Tibial nerve (tissue), 4 donors: Measurements from ENCODE around the gene GSG1L. TPM values are rescaled to one million over a fixed set of nuclear protein-coding genes. Genes with fewer than 3 reads are reported as not detected.
A peak's percentile ranks its signal among the peaks of the same experiment; 100 is the strongest.

ENCODE experiments used
- DNase-seq, 2 donors: peaks; one replicate each; pipeline ENCODE4 v3.0.0-alpha.2; 2019; ENCODE audit warnings: low spot score in 2 of 2
- H3K27ac ChIP-seq, 4 donors: fragments of 200-600 bp; sonication (generic) in 3 of 4; one replicate each; pipeline ENCODE4 v1.5.1; 2017 to 2019; ENCODE audit warnings: mild to moderate bottlenecking in 1 of 4
- H3K27me3 ChIP-seq, 2 donors: fragments of 200-600 bp; sonication (generic) in 1 of 2; one replicate each; pipeline versions ENCODE4 v1.5.1 to v1.6.0; 2017 to 2019
- H3K36me3 ChIP-seq, 3 donors: fragments of 200-600 bp; sonication (generic); one replicate each; pipeline ENCODE4 v1.5.1; 2018 to 2019
- H3K4me1 ChIP-seq, 4 donors: fragments of 200-600 bp; sonication (generic) in 3 of 4; one replicate each; pipeline ENCODE4 v1.5.1; 2017 to 2019
- H3K4me3 ChIP-seq, 4 donors: fragments of 200-600 bp; sonication (generic) in 3 of 4; one replicate each; pipeline ENCODE4 v1.5.1; 2017 to 2019; ENCODE audit warnings: mild to moderate bottlenecking in 1 of 4, moderate library complexity in 1 of 4
- H3K9me3 ChIP-seq, 4 donors: fragments of 200-600 bp; sonication (generic) in 3 of 4; one replicate each; pipeline ENCODE4 v1.5.1; 2017 to 2019
- CTCF ChIP-seq, 5 experiments: fragments of 200-600 bp in 3 of 5; fragments of 450-650 bp in 2 of 5; sonication (generic) in 3 of 5; IDR thresholded peaks; one replicate each; pipeline ENCODE4 v1.5.1; 2016 to 2019; ENCODE audit warnings: antibody characterized with exemption in 5 of 5, mild to moderate bottlenecking in 3 of 5, moderate library complexity in 2 of 5
- EP300 ChIP-seq, 2 donors: sonication (generic); formaldehyde crosslinking; IDR thresholded peaks; one replicate each; pipeline ENCODE4 v1.6.1; 2017; ENCODE audit warnings: antibody characterized with exemption in 2 of 2, mild to moderate bottlenecking in 1 of 2
- POLR2A ChIP-seq, 2 donors: fragments of 450-650 bp; IDR thresholded peaks; one replicate each; pipeline ENCODE4 v1.6.1; 2017; ENCODE audit warnings: antibody characterized with exemption in 2 of 2, mild to moderate bottlenecking in 2 of 2, moderate library complexity in 2 of 2
- WGBS, 2 donors: methylation state at CpG; one replicate each; pipeline ENCODE4 v1.1.5; 2018; 5-methylcytosine and 5-hydroxymethylcytosine counted together
- total RNA-seq, 4 donors: library from RNA; depleted of rRNA; stranded (reverse); fragments of >200 nt; gene quantifications; one replicate each; pipeline ENCODE4 v1.1.0, GENCODE V29; 2016

GSG1L gene
- total RNA-seq, 4 donors from 2014 or later, result not detected

GRCh38 chr16:27800817-27801216 lies 262.7 kb downstream of the GSG1L start:
- no peak for TF ChIP-seq CTCF (IDR thresholded peaks at IDR 0.05)
- TF ChIP-seq POLR2A (IDR thresholded peaks at IDR 0.05), result no peak
- no peak for TF ChIP-seq EP300 (IDR thresholded peaks at IDR 0.05)
- H3K4me3 ChIP-seq, result no peak overlapping the region
- peaks cover 0 to 6% of the 10 kb centered on the region in 2 donors for H3K27me3 ChIP-seq
- DNase-seq, result no peak
- no peaks in the 10 kb centered on the region for H3K9me3 ChIP-seq
- H3K4me1 ChIP-seq, result peaks cover 0 to 6% (median 0%) of the 10 kb centered on the region in 4 donors
- H3K36me3 ChIP-seq, result no peaks in the 10 kb centered on the region
- H3K27ac ChIP-seq, result no peak overlapping the region
- WGBS, 2 donors, result 79 to 84% methylated on average over 9 of the region's 9 CpGs

DNA sequence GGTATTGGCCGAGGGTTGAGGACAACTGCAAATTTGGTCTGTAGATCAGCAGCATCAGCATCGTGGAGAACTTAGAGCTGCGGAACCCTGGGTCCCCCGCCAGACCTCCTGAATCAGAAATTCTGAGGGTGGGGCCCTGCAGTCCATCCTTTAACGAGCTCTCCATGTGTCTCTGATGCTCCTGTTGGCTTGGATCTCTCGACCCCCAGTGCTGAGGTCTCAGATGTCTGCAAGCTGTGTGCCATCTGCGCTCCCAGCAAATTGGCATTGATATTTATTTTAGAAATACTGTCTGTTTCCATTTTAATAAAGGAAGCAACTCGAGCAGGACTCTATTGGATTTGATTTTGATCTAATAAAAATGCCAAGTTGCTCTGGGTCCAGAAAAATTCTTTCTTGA lies 263.6 kb downstream of the GSG1L start:
- Histone ChIP-seq H3K27me3 (peaks cover 0 to 6% of the 10 kb centered on the region in 2 donors), H3K9me3 (no peaks in the 10 kb centered on the region), H3K4me3 (no peak overlapping the region), H3K27ac (no peak overlapping the region), H3K36me3 (no peaks in the 10 kb centered on the region), H3K4me1 (peaks cover 0 to 6% (median 0%) of the 10 kb centered on the region in 4 donors)
- TF ChIP-seq EP300 (IDR thresholded peaks at IDR 0.05) (no peak), CTCF (IDR thresholded peaks at IDR 0.05) (no peak), POLR2A (IDR thresholded peaks at IDR 0.05) (no peak)
- DNase-seq, result no peak
- 72 to 73% methylated on average over 8 of the region's 8 CpGs for WGBS, 2 donors

DNA sequence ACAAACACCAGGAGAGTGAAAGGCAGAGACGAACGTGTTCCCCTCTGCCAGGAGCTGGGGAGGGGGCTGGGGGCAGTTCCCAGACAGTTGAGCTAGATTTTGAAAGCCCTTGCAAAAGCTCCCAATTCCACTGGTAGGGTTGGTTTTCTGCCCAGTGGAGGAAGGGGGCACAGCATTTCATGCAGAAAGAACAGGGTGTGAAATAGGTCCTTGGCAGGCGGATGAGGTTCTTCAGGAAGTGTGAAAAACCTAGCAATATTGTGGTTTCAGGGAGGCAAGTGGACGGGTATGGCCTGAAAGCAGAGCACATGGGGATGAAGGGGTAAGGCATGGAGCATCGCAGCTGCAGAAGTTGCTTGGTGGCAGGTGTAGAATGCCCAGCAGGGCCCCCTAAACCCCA lies 265.3 kb downstream of the GSG1L start:
- Histone ChIP-seq H3K4me1 (peaks cover 0 to 15% (median 0%) of the 10 kb centered on the region in 4 donors), H3K9me3 (no peaks in the 10 kb centered on the region), H3K27ac (no peak overlapping the region), H3K4me3 (no peak overlapping the region), H3K36me3 (no peaks in the 10 kb centered on the region), H3K27me3 (no peaks in the 10 kb centered on the region)
- DNase-seq, result no peak
- TF ChIP-seq POLR2A (IDR thresholded peaks at IDR 0.05) (no peak), CTCF (IDR thresholded peaks at IDR 0.05) (no peak), EP300 (IDR thresholded peaks at IDR 0.05) (no peak)
- 62 to 74% methylated on average over 5 of the region's 5 CpGs for WGBS, 2 donors

- TF ChIP-seq CTCF (IDR thresholded peaks at IDR 0.05) (no peak), POLR2A (IDR thresholded peaks at IDR 0.05) (no peak), EP300 (IDR thresholded peaks at IDR 0.05) (no peak)
- Histone ChIP-seq H3K27ac (no peak overlapping the region), H3K36me3 (no peaks in the 10 kb centered on the region), H3K4me3 (no peak overlapping the region), H3K9me3 (no peaks in the 10 kb centered on the region), H3K4me1 (peaks cover 0 to 17% (median 0%) of the 10 kb centered on the region in 4 donors), H3K27me3 (no peaks in the 10 kb centered on the region)
- DNase-seq, result peak in 1 of 2 donors; percentile 36
- WGBS, 2 donors, result 59 to 66% methylated on average over 11 of the region's 11 CpGs
These were observed 267.4 kb downstream of the GSG1L start for GRCh38 chr16:27795992-27796614.

DNA sequence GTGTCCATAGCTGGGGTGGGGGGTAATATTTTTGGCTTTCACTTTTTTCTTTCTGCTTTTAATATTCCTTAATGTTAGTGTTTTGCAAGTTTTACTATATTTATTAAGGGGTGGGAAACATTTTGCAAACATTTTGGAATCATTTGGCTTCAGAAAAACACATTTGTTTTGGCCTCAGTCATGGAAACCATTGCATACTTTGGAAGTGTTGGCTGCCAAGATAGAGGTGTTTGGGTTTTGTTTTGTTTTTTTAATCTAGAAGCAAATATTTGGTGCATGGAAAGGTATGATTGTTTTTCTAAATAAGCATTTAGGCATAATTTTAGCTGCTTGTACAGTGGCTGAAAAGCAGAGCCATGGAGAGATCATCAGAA lies 270.3 kb downstream of the GSG1L start:
- DNase-seq, result no peak
- Histone ChIP-seq H3K27me3 (no peaks in the 10 kb centered on the region), H3K27ac (no peak overlapping the region), H3K36me3 (no peaks in the 10 kb centered on the region), H3K4me1 (peaks cover 0 to 16% (median 0%) of the 10 kb centered on the region in 4 donors), H3K4me3 (no peak overlapping the region), H3K9me3 (no peaks in the 10 kb centered on the region)
- TF ChIP-seq EP300 (IDR thresholded peaks at IDR 0.05) (no peak), CTCF (IDR thresholded peaks at IDR 0.05) (no peak)
